Fibroblast of lung (primary cell): ENCODE data around the gene PRKAR1A. TPM values are rescaled to one million over a fixed set of nuclear protein-coding genes. Genes with fewer than 3 reads are reported as not detected.

Experiments used
- polyA plus RNA-seq, 2 donors: library from polyadenylated mRNA; depleted of rRNA in 1 of 2; stranded (reverse) in 1 of 2; unstranded in 1 of 2; fragments of >200 nt; gene quantifications; 2 replicates each; pipeline ENCODE4 v1.2.1, GENCODE V29; 2011 to 2012; ENCODE audit warnings: missing spikeins in 1 of 2
- total RNA-seq: library from RNA; depleted of rRNA; stranded (reverse); fragments of >200 nt; gene quantifications from 2 replicates; pipeline ENCODE4 v1.2.1, GENCODE V29; 2014

PRKAR1A gene
- total and polyA plus RNA-seq, 2 donors (not counting 1 experiment from before 2014, with no cell fraction given), result 285 to 290 TPM

Other genes with a start within 250 kb of the PRKAR1A start
- gene SLC16A6, start 221.3 kb upstream of the PRKAR1A start, total RNA-seq, result 1.5 and 8.3 TPM in 2 replicates
- 1.7 and 8.8 TPM in 2 replicates for gene SLC16A6, start 221.3 kb upstream of the PRKAR1A start, polyA plus RNA-seq
- 3.1 and 8.1 TPM in 2 replicates for gene ARSG, start 220.9 kb upstream of the PRKAR1A start, total RNA-seq
- gene ARSG, start 220.9 kb upstream of the PRKAR1A start, polyA plus RNA-seq, result 3.5 and 4.4 TPM in 2 replicates
- 159 and 251 TPM in 2 replicates for gene WIPI1, start 54.9 kb upstream of the PRKAR1A start, total RNA-seq
- 158 and 167 TPM in 2 replicates for gene WIPI1, start 54.9 kb upstream of the PRKAR1A start, polyA plus RNA-seq
- gene FAM20A, start 88.9 kb downstream of the PRKAR1A start, total RNA-seq, result 14.9 and 16.2 TPM in 2 replicates
- 0.96 and 10.0 TPM in 2 replicates for gene FAM20A, start 88.9 kb downstream of the PRKAR1A start, polyA plus RNA-seq